ENCODE measurements around the gene STPG1.

GRCh38 chr1:24339996-24340395 lies 73.6 kb downstream of the STPG1 start:
- TF ChIP-seq CTCF (IDR thresholded peaks at IDR 0.05) (no peak), POLR2A (IDR thresholded peaks at IDR 0.05; ENCODE audit: low read depth) (no peak)
